ENCODE results near the gene COL18A1. TPM values are rescaled to one million over a fixed set of nuclear protein-coding genes. Genes with fewer than 3 reads are reported as not detected.
A peak's percentile ranks its signal among the peaks of the same experiment; 100 is the strongest.

COL18A1 gene
- total and polyA plus RNA-seq, 2 of the 8 experiments (the other 6 are each of a cell fraction or from before 2014, with no cell fraction given) = 145 to 201 TPM

DNA sequence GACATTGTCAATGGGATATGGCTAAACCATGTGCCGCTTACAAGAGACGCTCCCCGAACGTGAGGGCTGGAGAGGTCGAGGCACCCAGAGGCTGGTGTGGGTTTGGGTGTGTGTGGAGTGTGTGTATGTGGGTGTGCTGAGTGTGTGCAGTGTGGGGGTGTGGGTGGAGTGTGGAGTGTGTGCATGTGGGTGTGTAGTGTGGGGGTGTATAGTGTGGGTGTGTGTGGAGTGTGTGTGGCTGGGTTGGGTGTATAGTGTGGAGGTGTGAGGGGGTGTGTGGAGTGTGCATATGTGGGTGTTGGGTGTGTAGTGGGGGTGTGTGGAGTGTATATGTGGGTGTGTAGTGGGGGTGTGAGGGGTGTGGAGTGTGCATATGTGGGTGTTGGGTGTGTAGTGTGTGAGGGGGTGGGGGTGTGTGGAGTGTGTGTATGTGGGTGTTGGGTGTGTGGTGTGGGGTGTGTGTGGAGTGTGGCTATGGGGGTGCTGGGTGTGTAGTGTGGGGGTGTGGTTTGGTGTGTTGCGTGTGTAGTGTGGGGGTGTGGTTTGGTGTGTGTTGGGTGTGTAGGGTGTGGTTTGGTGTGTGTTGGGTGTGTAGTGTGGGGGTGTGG is 95.1 kb downstream of the COL18A1 start:
- peak overlapping the region; percentile 46 for H3K56ac ChIP-seq (replicated peaks; ENCODE audit: insufficient read length, low read depth, low read length)
- no peaks in the 10 kb centered on the region for H3K4me1 ChIP-seq (replicated peaks in 1 of 4; ENCODE audit: control insufficient read depth in 3 of 4, insufficient read depth in 4 of 4, low read length in 3 of 4)
- no peaks in the 10 kb centered on the region; the same call in 1 of the 2 replicates for H3K79me1 ChIP-seq (ENCODE audit: low read depth, low read length)
- no peaks in the 10 kb centered on the region for H3K9me3 ChIP-seq (ENCODE audit: insufficient read depth in 2 of 2, low read depth in 1 of 2, low read length in 1 of 2)
- H4K20me1 ChIP-seq (replicated peaks in 1 of 2; ENCODE audit: control insufficient read depth in 1 of 2, insufficient read depth in 2 of 2, low read length in 2 of 2) = peaks cover 2 to 9% of the 10 kb centered on the region in 2 experiments
- no peak overlapping the region for H3K4ac ChIP-seq (replicated peaks; ENCODE audit: insufficient read length, low read depth, low read length)
- H3K36me3 ChIP-seq (ENCODE audit: control insufficient read depth in 2 of 4, insufficient read depth in 4 of 4, low read length in 3 of 4) = peaks cover 14 to 52% (median 26%) of the 10 kb centered on the region in 4 experiments
- H4K91ac ChIP-seq (replicated peaks; ENCODE audit: insufficient read length, low read length) = no peak overlapping the region
- ChIA-PET CTCF (ENCODE audit: partially characterized antibody) (no interaction called here), POLR2A (ENCODE audit: partially characterized antibody) (no interaction called here)
- 87% methylated on average over 5 of the region's 6 CpGs; no CpG with 5 or more reads in 1 of the 2 experiments for WGBS, 2 experiments (ENCODE audit: extremely low coverage in 1 of 2, insufficient coverage in 1 of 2, insufficient read length in 1 of 2, insufficient replicate concordance in 2 of 2, low coverage in 1 of 2, low lambda C conversion rate in 2 of 2, missing lambda C conversion rate in 1 of 2)
- FAIRE-seq = no peak
- H3K9ac ChIP-seq (replicated peaks in 1 of 4; ENCODE audit: extremely low read depth in 1 of 4, low read depth in 3 of 4, low read length in 3 of 4) = no peak overlapping the region
- H2BK15ac ChIP-seq (ENCODE audit: low read length) = no peak overlapping the region
- no peak overlapping the region for H2AK5ac ChIP-seq (ENCODE audit: low read depth, low read length)
- no peak overlapping the region for H3K14ac ChIP-seq (ENCODE audit: insufficient read length)
- no peak overlapping the region for H3K23ac ChIP-seq (ENCODE audit: insufficient read length)
- H3K27me3 ChIP-seq (replicated peaks in 1 of 4; ENCODE audit: control insufficient read depth in 3 of 4, extremely low read depth in 1 of 4, insufficient read depth in 3 of 4, low read length in 3 of 4) = no peaks in the 10 kb centered on the region
- no peak overlapping the region for H2AFZ ChIP-seq (ENCODE audit: low read length)
- no peak overlapping the region for H2BK12ac ChIP-seq (ENCODE audit: low read depth, low read length)
- H3K27ac ChIP-seq (ENCODE audit: low read depth, low read length) = no peak overlapping the region
- no peak overlapping the region for H4K5ac ChIP-seq (ENCODE audit: insufficient read length, low read depth, low read length)
- peaks cover 11% of the 10 kb centered on the region; the same call in 1 of the 2 replicates for H3K23me2 ChIP-seq (ENCODE audit: low read depth, low read length)
- no peak overlapping the region for H2BK5ac ChIP-seq (ENCODE audit: low read depth, low read length)
- H4K8ac ChIP-seq (ENCODE audit: extremely low read depth, insufficient read depth, low read length) = no peak overlapping the region; the same call in 1 of the 2 replicates
- H3K4me2 ChIP-seq (ENCODE audit: insufficient read depth in 1 of 2, low read depth in 2 of 2, low read length in 2 of 2) = no peak overlapping the region
- DNase-seq (ENCODE audit: low read depth in 1 of 2, low spot score in 2 of 2) = no peak
- no peak overlapping the region for H3K4me3 ChIP-seq (ENCODE audit: extremely low read depth in 1 of 4, insufficient read depth in 2 of 4, low read depth in 3 of 4, low read length in 4 of 4)
- no peak overlapping the region for H2BK120ac ChIP-seq (replicated peaks; ENCODE audit: low read depth, low read length)
- H3K18ac ChIP-seq (ENCODE audit: extremely low read depth, low read length) = no peak overlapping the region
- no peak overlapping the region for H2BK20ac ChIP-seq (ENCODE audit: low read length)
- TF ChIP-seq YY1 (IDR thresholded peaks at IDR 0.05; ENCODE audit: low read depth, low read length) (no peak), SP1 (IDR thresholded peaks at IDR 0.05; ENCODE audit: low read depth, low read length) (no peak), SIN3A (conservative IDR thresholded peaks at IDR 0.05 in 1 of 2, IDR thresholded peaks at IDR 0.05 in 1 of 2; ENCODE audit: low read depth in 1 of 2, low read length in 2 of 2) (no peak), SUZ12 (IDR thresholded peaks at IDR 0.05; ENCODE audit: low read length) (no peak), SP2 (IDR thresholded peaks at IDR 0.05; ENCODE audit: low read length) (no peak), EZH2 (IDR thresholded peaks at IDR 0.05; ENCODE audit: low read depth, low read length, severe bottlenecking) (no peak), SRF (IDR thresholded peaks at IDR 0.05; ENCODE audit: low read depth, low read length) (no peak), TCF12 (IDR thresholded peaks at IDR 0.05; ENCODE audit: low read depth, low read length) (no peak), CTBP2 (IDR thresholded peaks at IDR 0.05; ENCODE audit: borderline replicate concordance, insufficient read depth, insufficient read length, low read length) (no peak)
- TF ChIP-seq, protein P1, sequence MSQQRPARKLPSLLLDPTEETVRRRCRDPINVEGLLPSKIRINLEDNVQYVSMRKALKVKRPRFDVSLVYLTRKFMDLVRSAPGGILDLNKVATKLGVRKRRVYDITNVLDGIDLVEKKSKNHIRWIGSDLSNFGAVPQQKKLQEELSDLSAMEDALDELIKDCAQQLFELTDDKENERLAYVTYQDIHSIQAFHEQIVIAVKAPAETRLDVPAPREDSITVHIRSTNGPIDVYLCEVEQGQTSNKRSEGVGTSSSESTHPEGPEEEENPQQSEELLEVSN (IDR thresholded peaks at IDR 0.05) = no peak
- no peaks in the 10 kb centered on the region for H3K79me2 ChIP-seq (ENCODE audit: control insufficient read depth in 1 of 2, insufficient read depth in 2 of 2, low read length in 2 of 2)

Measured in H1 (cell line).